GM18861 (cell line): ENCODE data around the gene PSKH1.
"Not testable (repeated sequence)": the region's sequence is repeated elsewhere in the genome, so short reads cannot be mapped to it uniquely, and the experiment has no call there.

Experiments used
- ATAC-seq: cut with Tn5 transposase; IDR thresholded peaks from one replicate; pipeline ENCODE4 v1.9.1; 2021; ENCODE audit not compliant: unreplicated experiment

Gene PSKH1

GRCh38 chr16:67957622-67958021, 64.6 kb downstream of the PSKH1 start:
- no peak for ATAC-seq

GRCh38 chr16:67959536-67960329, 66.7 kb downstream of the PSKH1 start:
- ATAC-seq: no peak

GRCh38 chr16:67961551-67961957, 68.5 kb downstream of the PSKH1 start:
- ATAC-seq: no peak

GRCh38 chr16:67962135-67962534, 69.1 kb downstream of the PSKH1 start:
- ATAC-seq: no peak

DNA sequence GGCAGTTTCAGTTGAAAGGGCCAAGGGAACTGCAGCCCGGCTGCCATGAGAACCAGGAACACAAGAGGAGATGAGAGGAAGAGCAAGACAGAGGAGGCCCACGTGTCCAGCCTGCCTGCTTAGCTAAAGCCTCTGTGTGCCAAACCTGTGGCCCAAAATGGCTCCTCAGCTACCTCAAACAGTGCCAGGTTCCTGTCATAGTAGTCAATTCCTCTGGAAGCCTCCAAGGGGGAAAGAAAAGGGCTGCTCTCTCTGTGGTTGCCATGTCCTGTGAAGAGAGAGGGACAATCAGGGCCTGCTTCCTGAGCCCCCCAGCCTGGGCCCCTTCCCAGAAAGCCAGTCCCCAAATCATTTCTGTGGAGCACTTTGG, 70.2 kb downstream of the PSKH1 start:
- no peak for ATAC-seq

- no peak for ATAC-seq
These were observed 70.7 kb downstream of the PSKH1 start for GRCh38 chr16:67963662-67964321.

DNA sequence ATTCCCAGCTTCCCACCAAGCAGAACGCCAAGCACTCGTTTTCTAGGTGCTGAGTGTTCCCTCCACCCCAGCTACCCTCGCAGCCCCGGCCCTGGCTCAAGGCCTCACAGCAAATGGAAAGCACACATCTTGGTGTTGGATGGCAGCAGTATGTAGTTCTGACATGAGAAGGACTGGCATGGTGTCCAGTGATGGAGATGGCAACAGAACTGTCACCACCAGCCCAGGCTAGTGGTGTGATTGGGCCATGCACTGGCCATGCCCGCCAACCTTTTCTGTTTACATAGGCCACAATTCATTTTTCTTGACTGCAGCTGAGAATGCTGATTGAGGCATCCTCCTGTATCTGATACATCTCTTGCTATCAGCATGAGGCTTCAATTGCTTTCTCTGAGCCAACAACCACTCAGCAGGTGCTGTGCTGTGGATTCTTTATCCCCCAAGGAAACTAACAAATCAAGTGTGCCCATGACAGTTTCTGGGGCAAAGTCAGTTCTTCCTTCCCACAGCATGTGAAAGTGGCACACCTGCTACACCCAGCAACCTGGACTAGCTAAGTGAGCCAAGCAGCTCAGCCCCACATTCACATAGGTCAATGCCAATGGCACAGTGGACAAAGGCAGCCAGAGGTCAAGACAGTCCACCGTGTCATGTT, 71.5 kb downstream of the PSKH1 start:
- no peak for ATAC-seq

- no peak for ATAC-seq
These were observed 72.9 kb downstream of the PSKH1 start for GRCh38 chr16:67965668-67966548.

DNA sequence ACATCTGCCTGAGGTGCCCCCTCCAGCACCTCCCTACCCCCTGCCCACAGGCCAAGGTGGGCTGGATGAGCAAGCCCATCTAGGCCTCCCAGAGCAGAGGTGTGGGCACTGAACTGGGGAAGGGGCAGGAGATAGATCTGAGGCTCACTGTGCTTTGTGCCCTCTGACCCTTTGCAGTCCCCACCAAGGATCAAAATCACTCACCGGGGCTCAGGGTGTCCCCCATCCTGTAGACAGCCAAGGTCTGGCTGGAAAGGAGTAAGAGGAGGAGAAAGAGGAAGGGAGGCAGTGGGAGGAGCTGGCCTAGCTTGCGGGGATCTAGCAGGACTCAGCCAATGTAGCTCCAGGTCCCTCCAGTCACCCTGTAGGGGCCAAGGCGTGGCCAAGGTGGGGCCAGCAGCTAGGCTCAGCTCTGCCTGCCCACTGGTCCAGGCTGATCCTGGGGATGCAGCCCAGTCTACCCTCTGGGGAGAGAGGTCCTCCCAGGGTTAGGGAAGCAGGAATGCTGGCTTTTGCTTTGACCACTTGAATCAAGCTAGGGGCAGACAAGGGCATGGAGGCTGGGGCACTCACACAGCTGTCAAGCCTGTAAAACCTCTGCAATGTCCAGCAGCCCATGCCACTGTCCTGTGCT, 73.6 kb downstream of the PSKH1 start:
- no peak for ATAC-seq

- no peak for ATAC-seq
These were observed 74.3 kb downstream of the PSKH1 start for GRCh38 chr16:67967183-67967957.

- ATAC-seq: no peak
These were observed 74.9 kb downstream of the PSKH1 start for GRCh38 chr16:67967958-67968399.

GRCh38 chr16:67968400-67969253, 75.6 kb downstream of the PSKH1 start, which contains the start of gene SLC12A4:
SLC12A4 (minus strand) TSS chr16:67968637; CDS start chr16:67968553, 84 bp downstream.
- ATAC-seq: no peak

GRCh38 chr16:67969254-67970039, 76.4 kb downstream of the PSKH1 start:
- ATAC-seq: no peak

DNA sequence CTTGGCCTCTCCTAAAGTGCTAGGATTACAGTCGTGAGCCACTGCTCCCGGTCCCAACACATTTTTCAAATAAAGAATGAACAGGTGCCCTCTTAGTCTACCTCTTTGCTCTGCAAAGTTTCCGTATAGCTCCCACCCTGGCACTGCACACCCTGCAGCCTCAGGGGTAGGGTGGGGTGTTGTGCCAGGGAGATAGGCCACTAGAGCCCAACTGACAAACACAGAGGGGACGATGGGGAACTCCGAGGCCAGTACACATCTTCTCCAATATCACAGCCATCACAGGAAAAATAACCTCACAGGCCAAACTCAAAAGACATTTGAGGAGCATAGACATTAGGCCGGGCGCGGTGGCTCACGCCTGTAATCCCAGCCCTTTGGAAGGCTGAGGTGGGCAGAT, 78.1 kb downstream of the PSKH1 start:
- ATAC-seq: no peak

DNA sequence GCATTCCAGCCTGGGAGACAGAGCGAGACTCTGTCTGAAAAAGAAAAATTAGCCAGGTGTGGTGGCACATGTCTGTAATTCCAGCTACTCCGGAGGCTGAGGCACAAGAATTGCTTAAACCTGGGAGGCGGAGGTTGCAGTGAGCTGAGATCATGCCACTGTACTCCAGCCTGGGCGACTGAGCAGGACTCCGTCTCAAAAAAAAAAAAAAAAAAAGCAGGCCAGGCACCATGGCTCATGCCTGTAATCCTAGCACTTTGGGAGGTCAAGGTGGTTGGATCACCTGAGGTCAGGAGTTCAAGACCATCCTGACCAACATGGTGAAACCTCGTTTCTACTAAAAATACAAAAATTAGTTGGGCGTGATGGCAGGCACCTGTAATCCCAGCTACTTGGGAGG, 79.2 kb downstream of the PSKH1 start:
- not testable (repeated sequence) for ATAC-seq

DNA sequence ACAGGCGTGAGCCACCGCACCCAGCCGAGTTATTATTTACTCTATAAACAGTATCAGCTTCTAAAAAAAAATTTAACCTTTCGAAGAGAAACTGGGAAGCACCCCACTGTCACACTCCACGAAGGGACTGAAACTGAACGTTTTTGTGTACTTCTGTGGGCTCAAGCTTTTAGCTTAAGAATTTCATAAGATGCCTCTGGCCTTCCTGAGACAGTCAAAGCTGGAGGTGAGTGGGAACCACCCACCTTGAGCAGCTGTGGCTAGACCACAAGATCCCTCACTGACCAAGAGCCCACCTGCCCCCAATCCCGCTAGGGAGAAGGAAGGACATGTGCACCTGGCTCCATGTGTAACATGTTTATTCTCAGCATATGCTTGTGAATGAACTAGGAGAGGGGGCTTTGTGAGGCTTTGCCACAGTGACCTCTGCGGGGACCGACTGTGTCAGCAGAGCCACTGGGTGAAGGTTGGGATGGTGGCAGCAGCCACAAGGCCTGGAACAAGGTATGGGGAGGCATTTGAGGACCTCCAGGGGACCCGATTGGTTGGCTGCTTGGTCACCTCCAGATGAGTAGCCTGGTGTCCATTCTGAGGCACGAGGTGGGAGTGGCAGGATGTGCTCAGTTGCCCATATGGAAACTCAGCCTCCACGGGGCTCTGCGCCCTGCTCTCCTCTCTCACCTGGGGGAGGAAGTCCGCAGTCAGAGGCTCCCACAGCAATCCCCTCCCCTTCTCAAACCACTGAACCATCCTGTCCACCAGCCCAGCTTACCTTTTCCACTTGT, 82.5 kb downstream of the PSKH1 start:
- no peak for ATAC-seq

DNA sequence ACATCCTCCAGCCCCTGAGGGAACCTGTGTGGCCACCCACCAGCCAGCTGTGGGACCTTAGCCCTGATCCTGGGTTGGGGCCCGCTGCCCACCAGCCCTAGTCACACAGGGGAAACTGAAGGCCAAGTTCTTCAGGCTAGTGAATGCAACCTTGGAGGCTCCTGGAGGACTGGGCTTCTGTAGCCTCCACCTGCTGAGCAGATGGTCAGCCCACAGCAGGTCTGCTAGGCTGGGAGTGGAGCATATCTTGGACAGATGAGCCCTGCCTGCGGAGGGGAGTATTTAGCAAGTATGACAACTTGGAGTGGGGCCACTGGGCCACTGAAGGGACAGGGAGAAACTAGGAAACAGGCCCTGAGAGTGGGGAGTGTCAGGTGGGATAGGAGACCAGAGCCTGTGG, 83.2 kb downstream of the PSKH1 start:
- ATAC-seq: no peak
